HFF-Myc (cell line): ENCODE measurements around the gene GJA9.

Source experiments
- DNase-seq: peaks from one replicate; pipeline ENCODE4 v3.0.0-alpha.2; 2011; ENCODE audit warnings: low read depth; ENCODE audit errors: extremely low read depth
- H3K4me3 ChIP-seq: replicated peaks from 2 replicates; pipeline ENCODE4 v1.5.1; 2011; ENCODE audit warnings: low read depth, mild to moderate bottlenecking, control low read depth, low read length
- CTCF ChIP-seq: IDR thresholded peaks from 2 replicates; pipeline ENCODE4 v1.5.1; 2012; ENCODE audit warnings: mild to moderate bottlenecking, low read depth, low read length, control low read depth; ENCODE audit errors: missing control alignments

GJA9 gene

GRCh38 chr1:38899560-38899959, 18.2 kb upstream of the GJA9 start:
- H3K4me3 ChIP-seq: no peak overlapping the region
- TF ChIP-seq CTCF: no peak
- DNase-seq: no peak

- no peak overlapping the region for H3K4me3 ChIP-seq
- TF ChIP-seq CTCF: no peak
- no peak for DNase-seq
Measured at GRCh38 chr1:38898653-38899230, 17.4 kb upstream of the GJA9 start.

GRCh38 chr1:38896169-38896568, 14.8 kb upstream of the GJA9 start:
- TF ChIP-seq CTCF: no peak
- no peak overlapping the region for H3K4me3 ChIP-seq
- no peak for DNase-seq

GRCh38 chr1:38892976-38893375, 11.6 kb upstream of the GJA9 start:
- TF ChIP-seq CTCF: no peak
- H3K4me3 ChIP-seq: no peak overlapping the region
- no peak for DNase-seq

GRCh38 chr1:38891753-38892152, 10.4 kb upstream of the GJA9 start:
- H3K4me3 ChIP-seq: no peak overlapping the region
- DNase-seq: no peak
- no peak for TF ChIP-seq CTCF

GRCh38 chr1:38889589-38889988, 8.2 kb upstream of the GJA9 start:
- no peak for DNase-seq
- no peak for TF ChIP-seq CTCF
- H3K4me3 ChIP-seq: no peak overlapping the region
